ENCODE results near the gene MARF1. TPM values are rescaled to one million over a fixed set of nuclear protein-coding genes. Genes with fewer than 3 reads are reported as not detected.
A peak's percentile ranks its signal among the peaks of the same experiment; 100 is the strongest.

Gene MARF1
- total RNA-seq, 1 experiment from 2014 or later = 71.6 TPM

DNA sequence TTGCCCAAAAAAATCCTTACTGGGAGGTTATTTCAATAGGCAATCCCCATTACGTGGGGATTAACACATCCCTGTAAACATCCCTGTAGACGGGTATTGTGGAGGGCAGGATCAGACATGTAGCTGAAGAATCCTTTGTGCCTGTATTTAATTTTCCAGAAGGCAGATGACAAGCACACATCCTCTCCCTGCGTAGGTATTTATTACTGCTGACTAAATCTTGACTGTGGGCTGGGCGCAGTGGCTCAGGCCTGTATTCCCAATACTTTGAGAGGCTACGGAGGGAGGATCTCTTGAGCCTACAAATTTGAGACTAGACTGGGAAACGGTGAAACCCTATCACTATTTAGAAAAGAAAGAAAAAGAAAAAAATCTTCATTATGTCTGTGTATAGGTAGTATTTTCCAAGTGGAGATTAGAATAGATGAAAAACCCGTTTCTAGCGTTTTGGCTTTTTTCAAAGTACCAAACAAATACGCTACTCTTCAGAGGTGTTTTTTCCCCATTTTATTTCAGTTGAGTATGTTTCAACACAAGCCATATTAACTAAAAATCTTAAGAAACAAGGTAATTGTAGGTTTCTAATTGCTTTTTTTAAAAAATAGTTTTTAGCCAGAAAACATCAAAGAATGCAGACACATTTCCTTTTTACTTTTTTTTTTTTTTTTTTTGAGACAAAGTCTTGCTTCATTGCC is 1.5 kb upstream of the MARF1 start:
- DNase-seq (ENCODE audit: low spot score) = peak; percentile 62
- CTCF ChIA-PET = no interaction called here
- POLR2A ChIA-PET (ENCODE audit: low non-redundant PET) = no interaction called here
- Histone ChIP-seq H3K4me3 (ENCODE audit: low read depth, low read length, poor library complexity, severe bottlenecking) (peak overlapping the region; percentile 58), H3K9me3 (ENCODE audit: low read depth, low read length, poor library complexity, severe bottlenecking) (no peaks in the 10 kb centered on the region), H3K36me3 (ENCODE audit: insufficient read depth, low read length, poor library complexity, severe bottlenecking) (no peaks in the 10 kb centered on the region), H3K27me3 (replicated peaks; ENCODE audit: insufficient read depth, low read depth, low read length, poor library complexity) (no peaks in the 10 kb centered on the region), H3K27ac (ENCODE audit: low read depth, low read length, poor library complexity, severe bottlenecking) (peak overlapping the region; percentile 96), H3K4me1 (ENCODE audit: insufficient read depth, low read length, poor library complexity, severe bottlenecking) (peaks cover 24% of the 10 kb centered on the region)
- BruUV-seq (replicated peaks) = no TSS peak
- intact Hi-C loops (cut with micrococcal nuclease; ENCODE audit: unreplicated experiment) = no loop called here
- TF ChIP-seq EZH2 (IDR thresholded peaks at IDR 0.05; ENCODE audit: borderline replicate concordance, low read depth, low read length, poor library complexity, severe bottlenecking) = no peak
- TF ChIP-seq, protein P1, sequence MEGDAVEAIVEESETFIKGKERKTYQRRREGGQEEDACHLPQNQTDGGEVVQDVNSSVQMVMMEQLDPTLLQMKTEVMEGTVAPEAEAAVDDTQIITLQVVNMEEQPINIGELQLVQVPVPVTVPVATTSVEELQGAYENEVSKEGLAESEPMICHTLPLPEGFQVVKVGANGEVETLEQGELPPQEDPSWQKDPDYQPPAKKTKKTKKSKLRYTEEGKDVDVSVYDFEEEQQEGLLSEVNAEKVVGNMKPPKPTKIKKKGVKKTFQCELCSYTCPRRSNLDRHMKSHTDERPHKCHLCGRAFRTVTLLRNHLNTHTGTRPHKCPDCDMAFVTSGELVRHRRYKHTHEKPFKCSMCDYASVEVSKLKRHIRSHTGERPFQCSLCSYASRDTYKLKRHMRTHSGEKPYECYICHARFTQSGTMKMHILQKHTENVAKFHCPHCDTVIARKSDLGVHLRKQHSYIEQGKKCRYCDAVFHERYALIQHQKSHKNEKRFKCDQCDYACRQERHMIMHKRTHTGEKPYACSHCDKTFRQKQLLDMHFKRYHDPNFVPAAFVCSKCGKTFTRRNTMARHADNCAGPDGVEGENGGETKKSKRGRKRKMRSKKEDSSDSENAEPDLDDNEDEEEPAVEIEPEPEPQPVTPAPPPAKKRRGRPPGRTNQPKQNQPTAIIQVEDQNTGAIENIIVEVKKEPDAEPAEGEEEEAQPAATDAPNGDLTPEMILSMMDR (conservative IDR thresholded peaks at IDR 0.05; ENCODE audit: low read depth, low read length) = no peak

GRCh38 chr16:15643946-15644250 is 944 bp upstream of the MARF1 start:
- TF ChIP-seq, protein P1 (conservative IDR thresholded peaks at IDR 0.05; ENCODE audit: low read depth, low read length) = no peak
- TF ChIP-seq EZH2 (IDR thresholded peaks at IDR 0.05; ENCODE audit: borderline replicate concordance, low read depth, low read length, poor library complexity, severe bottlenecking) = no peak
- no TSS peak for BruUV-seq (replicated peaks)
- POLR2A ChIA-PET (ENCODE audit: low non-redundant PET) = no interaction called here
- intact Hi-C loops (cut with micrococcal nuclease; ENCODE audit: unreplicated experiment) = no loop called here
- no peak for DNase-seq (ENCODE audit: low spot score)
- Histone ChIP-seq H3K36me3 (ENCODE audit: insufficient read depth, low read length, poor library complexity, severe bottlenecking) (peaks cover 4% of the 10 kb centered on the region), H3K4me1 (ENCODE audit: insufficient read depth, low read length, poor library complexity, severe bottlenecking) (peaks cover 24% of the 10 kb centered on the region), H3K27me3 (replicated peaks; ENCODE audit: insufficient read depth, low read depth, low read length, poor library complexity) (no peaks in the 10 kb centered on the region), H3K27ac (ENCODE audit: low read depth, low read length, poor library complexity, severe bottlenecking) (peak overlapping the region; percentile 96), H3K4me3 (ENCODE audit: low read depth, low read length, poor library complexity, severe bottlenecking) (peak overlapping the region; percentile 58), H3K9me3 (ENCODE audit: low read depth, low read length, poor library complexity, severe bottlenecking) (no peaks in the 10 kb centered on the region)
- CTCF ChIA-PET = no interaction called here

- POLR2A ChIA-PET (ENCODE audit: low non-redundant PET) = no interaction called here
- BruUV-seq (replicated peaks) = TSS peak; percentile 75
These were observed 352 bp downstream of the MARF1 start for GRCh38 chr16:15642557-15643047.

More at GRCh38 chr16:15642557-15643047, 352 bp downstream of the MARF1 start:
- H3K4me1 ChIP-seq (ENCODE audit: insufficient read depth, low read length, poor library complexity, severe bottlenecking) = peaks cover 24% of the 10 kb centered on the region
- H3K27ac ChIP-seq (ENCODE audit: low read depth, low read length, poor library complexity, severe bottlenecking) = peak overlapping the region; percentile 96
- no peaks in the 10 kb centered on the region for H3K9me3 ChIP-seq (ENCODE audit: low read depth, low read length, poor library complexity, severe bottlenecking)
- TF ChIP-seq EZH2 (IDR thresholded peaks at IDR 0.05; ENCODE audit: borderline replicate concordance, low read depth, low read length, poor library complexity, severe bottlenecking) = no peak
- TF ChIP-seq, protein P1 (conservative IDR thresholded peaks at IDR 0.05; ENCODE audit: low read depth, low read length) = 0 out of 2 replicates have a peak, but pooled peaks have one; percentile 24
- intact Hi-C loops (cut with micrococcal nuclease; ENCODE audit: unreplicated experiment) = no loop called here
- no peaks in the 10 kb centered on the region for H3K27me3 ChIP-seq (replicated peaks; ENCODE audit: insufficient read depth, low read depth, low read length, poor library complexity)
- H3K4me3 ChIP-seq (ENCODE audit: low read depth, low read length, poor library complexity, severe bottlenecking) = peak overlapping the region; percentile 58
- H3K36me3 ChIP-seq (ENCODE audit: insufficient read depth, low read length, poor library complexity, severe bottlenecking) = peaks cover 17% of the 10 kb centered on the region
- DNase-seq (ENCODE audit: low spot score) = peak; percentile 71
- CTCF ChIA-PET = interaction anchor here (0.5 kb wide), 2 partner anchors 9 to 148 kb away, joined by 6 to 9 read pairs; no protein-coding TSS in a partner anchor
